PC-9 (cell line): ENCODE results near the gene RRN3. TPM values are rescaled to one million over a fixed set of nuclear protein-coding genes. Genes with fewer than 3 reads are reported as not detected.
"Not testable (repeated sequence)": the region's sequence is repeated elsewhere in the genome, so short reads cannot be mapped to it uniquely, and the experiment has no call there.

Experiments used
- BruUV-seq: library from RNA; stranded (reverse); fragments of 400-500 nt; replicated peaks from 2 replicates; lab custom pipeline; 2021; lab: Mats Ljungman, UMichigan
- CTCF ChIA-PET: fragments of 300-600 bp; sonication (Branson Sonifier 250); formaldehyde crosslinking; loops from one replicate; lab custom pipeline; 2022; ENCODE audit warnings: antibody characterized with exemption; lab: Charles Lee
- POLR2A ChIA-PET: fragments of 300-600 bp; sonication (Branson Sonifier 250); formaldehyde crosslinking; loops from one replicate; lab custom pipeline; 2022; ENCODE audit warnings: antibody characterized with exemption; ENCODE audit not compliant: unreplicated experiment; lab: Charles Lee
- DNase-seq, 2 experiments: peaks; one replicate each; pipeline versions ENCODE4 v3.0.0 to v3.0.0-alpha.2; 2015 to 2022; ENCODE audit warnings: mixed read lengths in 1 of 2
- H2AFZ ChIP-seq: fragments of 200-600 bp; sonication (generic); 2 replicates; pipeline ENCODE4 v1.8.1; 2017; ENCODE audit warnings: antibody characterized with exemption
- H3F3A ChIP-seq: fragments of 200-600 bp; sonication (generic); 2 replicates; pipeline ENCODE4 v1.8.1; 2017; ENCODE audit warnings: antibody characterized with exemption, mild to moderate bottlenecking, low read depth; ENCODE audit not compliant: insufficient read depth
- H3K27ac ChIP-seq: fragments of 200-600 bp; sonication (generic); 2 replicates; pipeline ENCODE4 v1.6.1; 2016; ENCODE audit warnings: mixed run types
- H3K27me3 ChIP-seq: fragments of 200-600 bp; sonication (generic); 2 replicates; pipeline ENCODE4 v1.6.1; 2016; ENCODE audit warnings: low read depth, mixed run types; ENCODE audit not compliant: insufficient read depth
- H3K36me3 ChIP-seq: fragments of 200-600 bp; sonication (generic); 2 replicates; pipeline ENCODE4 v1.6.1; 2016; ENCODE audit warnings: low read depth, mixed run types
- H3K4me1 ChIP-seq: fragments of 200-600 bp; sonication (generic); replicated peaks from 2 replicates; pipeline ENCODE4 v1.6.1; 2016; ENCODE audit warnings: mixed run types; ENCODE audit not compliant: insufficient read depth
- H3K4me2 ChIP-seq: fragments of 200-600 bp; sonication (generic); 2 replicates; pipeline ENCODE4 v1.6.1; 2017; ENCODE audit warnings: mixed run types
- H3K4me3 ChIP-seq: fragments of 200-600 bp; sonication (generic); 2 replicates; pipeline ENCODE4 v1.6.1; 2016; ENCODE audit warnings: mixed run types
- H3K79me2 ChIP-seq: fragments of 200-600 bp; sonication (generic); 2 replicates; pipeline ENCODE4 v1.6.1; 2017; ENCODE audit warnings: low read depth, mixed run types
- H3K9me2 ChIP-seq: fragments of 200-600 bp; sonication (generic); 2 replicates; pipeline ENCODE4 v1.8.1; 2017; ENCODE audit warnings: mild to moderate bottlenecking; ENCODE audit not compliant: insufficient read depth
- H3K9me3 ChIP-seq: fragments of 200-600 bp; sonication (generic); 2 replicates; pipeline ENCODE4 v1.8.1; 2016; ENCODE audit warnings: low read depth; ENCODE audit not compliant: insufficient read depth
- H4K20me1 ChIP-seq: fragments of 200-600 bp; sonication (generic); 2 replicates; pipeline ENCODE4 v1.8.1; 2017; ENCODE audit not compliant: insufficient read depth
- intact Hi-C: fragments of 100-400 bp; cut with micrococcal nuclease; formaldehyde crosslinking; loops from one replicate; pipeline ENCODE4 v1.10.0; 2022; ENCODE audit not compliant: unreplicated experiment
- total RNA-seq: library from RNA; stranded (reverse); gene quantifications from 2 replicates; pipeline ENCODE4 v1.2.3, GENCODE V29; 2021

Gene RRN3
- total RNA-seq, 1 experiment from 2014 or later: 29.0 TPM

- H3K27me3 ChIP-seq, H3K27ac ChIP-seq, BruUV-seq, POLR2A ChIA-PET, DNase-seq, intact Hi-C loops, CTCF ChIA-PET, H4K20me1 ChIP-seq, H3K4me3 ChIP-seq, H3F3A ChIP-seq, H3K36me3 ChIP-seq, H3K9me3 ChIP-seq, H3K4me1 ChIP-seq, H3K9me2 ChIP-seq, H3K4me2 ChIP-seq, H2AFZ ChIP-seq: not testable (repeated sequence)
- peaks cover 21% of the 10 kb centered on the region for H3K79me2 ChIP-seq
Observed at GRCh38 chr16:15096583-15096972, 2.5 kb upstream of the RRN3 start.

GRCh38 chr16:15093571-15093954 lies 509 bp downstream of the RRN3 start:
- H3K4me1 ChIP-seq, H3F3A ChIP-seq, intact Hi-C loops, H3K36me3 ChIP-seq, H3K27me3 ChIP-seq, H4K20me1 ChIP-seq, H3K9me3 ChIP-seq, H3K9me2 ChIP-seq, DNase-seq: not testable (repeated sequence)
- peak overlapping the region; percentile 59 for H3K4me3 ChIP-seq
- CTCF ChIA-PET: interaction anchor here (0.6 to 0.7 kb wide), 2 partner anchors 416 to 1173 kb away, joined by 4 to 5 read pairs; partner anchors contain the start of gene ERCC4
- H3K27ac ChIP-seq: peak overlapping the region; percentile 58; the same call in 1 of the 2 replicates
- peak overlapping the region; percentile 83 for H3K4me2 ChIP-seq
- H3K79me2 ChIP-seq: peaks cover 21% of the 10 kb centered on the region
- peak overlapping the region; percentile 80 for H2AFZ ChIP-seq
- POLR2A ChIA-PET: interaction anchor here (0.5 to 0.6 kb wide), 3 partner anchors 110 to 497 kb away, joined by 3 to 22 read pairs (median 4); no protein-coding TSS in a partner anchor
- TSS peak; percentile 69 for BruUV-seq

- H4K20me1 ChIP-seq, H3K4me3 ChIP-seq, H3K27me3 ChIP-seq, H3K4me2 ChIP-seq, BruUV-seq, H3F3A ChIP-seq, POLR2A ChIA-PET, H3K36me3 ChIP-seq, H3K9me2 ChIP-seq, DNase-seq, intact Hi-C loops, H3K9me3 ChIP-seq, H3K27ac ChIP-seq, H2AFZ ChIP-seq, H3K4me1 ChIP-seq: not testable (repeated sequence)
- peaks cover 24% of the 10 kb centered on the region for H3K79me2 ChIP-seq
- CTCF ChIA-PET: interaction anchor here (0.6 kb wide), 1 partner anchor 664 kb away, joined by 3 read pairs; no protein-coding TSS in a partner anchor
Observed at GRCh38 chr16:15090663-15091269, 3.3 kb downstream of the RRN3 start.

- H3K27me3 ChIP-seq, H3K4me3 ChIP-seq, H4K20me1 ChIP-seq, H3K4me1 ChIP-seq, BruUV-seq, H3K79me2 ChIP-seq, H2AFZ ChIP-seq, DNase-seq, intact Hi-C loops, CTCF ChIA-PET, H3K27ac ChIP-seq, H3K4me2 ChIP-seq, H3K9me2 ChIP-seq, H3K9me3 ChIP-seq, H3F3A ChIP-seq, POLR2A ChIA-PET: not testable (repeated sequence)
- H3K36me3 ChIP-seq: peaks cover 12% of the 10 kb centered on the region; the same call in 1 of the 2 replicates
Observed at GRCh38 chr16:15082788-15083187, 11.3 kb downstream of the RRN3 start.

- H2AFZ ChIP-seq, POLR2A ChIA-PET, H3K79me2 ChIP-seq, H3K4me2 ChIP-seq, H3F3A ChIP-seq, intact Hi-C loops, H3K4me1 ChIP-seq, H3K9me3 ChIP-seq, H3K27me3 ChIP-seq, DNase-seq, H3K9me2 ChIP-seq, H4K20me1 ChIP-seq, H3K4me3 ChIP-seq, BruUV-seq, CTCF ChIA-PET, H3K27ac ChIP-seq: not testable (repeated sequence)
- H3K36me3 ChIP-seq: peaks cover 18% of the 10 kb centered on the region; the same call in 1 of the 2 replicates
Observed at GRCh38 chr16:15080883-15081282, 13.2 kb downstream of the RRN3 start.

- H3F3A ChIP-seq: peaks cover 13% of the 10 kb centered on the region; the same call in 1 of the 2 replicates
- H3K27me3 ChIP-seq, H3K9me3 ChIP-seq, H3K4me3 ChIP-seq, H3K79me2 ChIP-seq, H4K20me1 ChIP-seq, H2AFZ ChIP-seq, DNase-seq, intact Hi-C loops, H3K9me2 ChIP-seq, H3K4me1 ChIP-seq, H3K4me2 ChIP-seq, BruUV-seq, POLR2A ChIA-PET, H3K27ac ChIP-seq: not testable (repeated sequence)
- CTCF ChIA-PET: interaction anchor here (0.7 kb wide), 1 partner anchor 413 kb away, joined by 5 read pairs; no protein-coding TSS in a partner anchor
- H3K36me3 ChIP-seq: peaks cover 36% of the 10 kb centered on the region
Observed at GRCh38 chr16:15076161-15076560, 17.9 kb downstream of the RRN3 start.
